ENCODE results near the gene NEK6.

NEK6 gene

GRCh38 chr9:124266139-124266825 lies 8.5 kb downstream of the NEK6 start:
- H3K9me3 ChIP-seq (ENCODE audit: insufficient read depth, low read depth, low read length): no peaks in the 10 kb centered on the region
- H3K36me3 ChIP-seq (ENCODE audit: control insufficient read depth in 1 of 2, insufficient read depth in 2 of 2, low read length in 2 of 2): peaks cover 10 to 15% of the 10 kb centered on the region in 2 experiments
- no peak overlapping the region for H3K4me3 ChIP-seq (ENCODE audit: low read depth, low read length)
- peaks cover 27 to 47% of the 10 kb centered on the region in 2 experiments for H3K4me1 ChIP-seq (ENCODE audit: control insufficient read depth in 1 of 2, insufficient read depth in 2 of 2, low read length in 2 of 2)
- H2BK120ac ChIP-seq (ENCODE audit: insufficient read depth, low read length, poor library complexity): no peak overlapping the region
- H3K4me2 ChIP-seq (ENCODE audit: low read length): no peak overlapping the region
- no peak overlapping the region for H2AFZ ChIP-seq (ENCODE audit: insufficient read depth, low read length, poor library complexity)
- peaks cover 26% of the 10 kb centered on the region for H3K79me2 ChIP-seq (ENCODE audit: control insufficient read depth, insufficient read depth, low read length, poor library complexity)
- H3K4ac ChIP-seq (ENCODE audit: low read depth, low read length): peak overlapping the region; percentile 67
- no peak overlapping the region for H3K27ac ChIP-seq (ENCODE audit: low read depth, low read length)
- no peak overlapping the region for H2AK5ac ChIP-seq (ENCODE audit: low read length)
- no peak overlapping the region for H4K8ac ChIP-seq (ENCODE audit: low read depth, low read length)
- no peak overlapping the region for H2BK12ac ChIP-seq (ENCODE audit: low read length)
- DNase-seq: no peak
- no peak overlapping the region for H3K14ac ChIP-seq (ENCODE audit: low read length)
- no peak overlapping the region for H4K91ac ChIP-seq (ENCODE audit: low read depth, low read length)
- H3K27me3 ChIP-seq (ENCODE audit: insufficient read depth, low read length): no peaks in the 10 kb centered on the region
- H4K12ac ChIP-seq (ENCODE audit: low read depth, low read length): no peak overlapping the region
- peaks cover 5% of the 10 kb centered on the region for H3K79me1 ChIP-seq (ENCODE audit: low read length)
- no peak overlapping the region for H2BK5ac ChIP-seq (ENCODE audit: low read depth, low read length, poor library complexity)
- peak overlapping the region; percentile 51 for H3K18ac ChIP-seq (ENCODE audit: low read length)
- no peak overlapping the region for H3K23ac ChIP-seq (ENCODE audit: low read length)
- H3K9ac ChIP-seq (ENCODE audit: low read length): no peak overlapping the region
- WGBS (ENCODE audit: extremely low coverage, insufficient coverage, insufficient read length): no CpG with 5 or more reads among the region's 13 CpGs

GRCh38 chr9:124266826-124267201 lies 9.1 kb downstream of the NEK6 start:
- H3K4ac ChIP-seq (ENCODE audit: low read depth, low read length): peak overlapping the region; percentile 0
- peak overlapping the region; percentile 35 for H3K18ac ChIP-seq (ENCODE audit: low read length)
- WGBS (ENCODE audit: extremely low coverage, insufficient coverage, insufficient read length): no CpG with 5 or more reads among the region's 2 CpGs
- no peak overlapping the region for H3K4me2 ChIP-seq (ENCODE audit: low read length)
- peaks cover 27 to 48% of the 10 kb centered on the region in 2 experiments for H3K4me1 ChIP-seq (ENCODE audit: control insufficient read depth in 1 of 2, insufficient read depth in 2 of 2, low read length in 2 of 2)
- peaks cover 14 to 15% of the 10 kb centered on the region in 2 experiments for H3K36me3 ChIP-seq (ENCODE audit: control insufficient read depth in 1 of 2, insufficient read depth in 2 of 2, low read length in 2 of 2)
- H3K23ac ChIP-seq (ENCODE audit: low read length): no peak overlapping the region
- peak overlapping the region; percentile 38 for H2AFZ ChIP-seq (ENCODE audit: insufficient read depth, low read length, poor library complexity)
- peak overlapping the region; percentile 13 for H3K27ac ChIP-seq (ENCODE audit: low read depth, low read length)
- no peaks in the 10 kb centered on the region for H3K9me3 ChIP-seq (ENCODE audit: insufficient read depth, low read depth, low read length)
- H3K14ac ChIP-seq (ENCODE audit: low read length): no peak overlapping the region
- no peak for DNase-seq
- H2BK5ac ChIP-seq (ENCODE audit: low read depth, low read length, poor library complexity): no peak overlapping the region
- peaks cover 5% of the 10 kb centered on the region for H3K79me1 ChIP-seq (ENCODE audit: low read length)
- no peak overlapping the region for H2AK5ac ChIP-seq (ENCODE audit: low read length)
- H4K12ac ChIP-seq (ENCODE audit: low read depth, low read length): no peak overlapping the region
- no peak overlapping the region for H4K8ac ChIP-seq (ENCODE audit: low read depth, low read length)
- peak overlapping the region; percentile 18 for H2BK120ac ChIP-seq (ENCODE audit: insufficient read depth, low read length, poor library complexity)
- H3K27me3 ChIP-seq (ENCODE audit: insufficient read depth, low read length): no peaks in the 10 kb centered on the region
- H3K79me2 ChIP-seq (ENCODE audit: control insufficient read depth, insufficient read depth, low read length, poor library complexity): peaks cover 26% of the 10 kb centered on the region
- H2BK12ac ChIP-seq (ENCODE audit: low read length): no peak overlapping the region
- H4K91ac ChIP-seq (ENCODE audit: low read depth, low read length): peak overlapping the region; percentile 37
- no peak overlapping the region for H3K4me3 ChIP-seq (ENCODE audit: low read depth, low read length)
- no peak overlapping the region for H3K9ac ChIP-seq (ENCODE audit: low read length)

GRCh38 chr9:124267271-124267807 lies 9.6 kb downstream of the NEK6 start:
- Histone ChIP-seq H2BK5ac (ENCODE audit: low read depth, low read length, poor library complexity) (no peak overlapping the region), H3K4me2 (ENCODE audit: low read length) (no peak overlapping the region), H3K4me3 (ENCODE audit: low read depth, low read length) (no peak overlapping the region), H3K36me3 (ENCODE audit: control insufficient read depth in 1 of 2, insufficient read depth in 2 of 2, low read length in 2 of 2) (peaks cover 14 to 15% of the 10 kb centered on the region in 2 experiments), H4K8ac (ENCODE audit: low read depth, low read length) (no peak overlapping the region), H2BK120ac (ENCODE audit: insufficient read depth, low read length, poor library complexity) (peak overlapping the region; percentile 18), H3K14ac (ENCODE audit: low read length) (no peak overlapping the region), H3K27me3 (ENCODE audit: insufficient read depth, low read length) (no peaks in the 10 kb centered on the region), H4K91ac (ENCODE audit: low read depth, low read length) (peak overlapping the region; percentile 37), H4K12ac (ENCODE audit: low read depth, low read length) (no peak overlapping the region), H2BK12ac (ENCODE audit: low read length) (no peak overlapping the region), H3K4me1 (ENCODE audit: control insufficient read depth in 1 of 2, insufficient read depth in 2 of 2, low read length in 2 of 2) (peaks cover 27 to 49% of the 10 kb centered on the region in 2 experiments), H3K79me2 (ENCODE audit: control insufficient read depth, insufficient read depth, low read length, poor library complexity) (peaks cover 22% of the 10 kb centered on the region), H3K79me1 (ENCODE audit: low read length) (peaks cover 4% of the 10 kb centered on the region), H3K9ac (ENCODE audit: low read length) (no peak overlapping the region), H3K27ac (ENCODE audit: low read depth, low read length) (peak overlapping the region; percentile 35), H3K23ac (ENCODE audit: low read length) (no peak overlapping the region), H2AK5ac (ENCODE audit: low read length) (no peak overlapping the region), H3K18ac (ENCODE audit: low read length) (peak overlapping the region; percentile 35), H3K4ac (ENCODE audit: low read depth, low read length) (peak overlapping the region; percentile 66), H2AFZ (ENCODE audit: insufficient read depth, low read length, poor library complexity) (peak overlapping the region; percentile 38), H3K9me3 (ENCODE audit: insufficient read depth, low read depth, low read length) (no peaks in the 10 kb centered on the region)
- DNase-seq: no peak
- WGBS (ENCODE audit: extremely low coverage, insufficient coverage, insufficient read length): no CpG with 5 or more reads among the region's 15 CpGs

- no peak overlapping the region for H2BK5ac ChIP-seq (ENCODE audit: low read depth, low read length, poor library complexity)
- H4K8ac ChIP-seq (ENCODE audit: low read depth, low read length): no peak overlapping the region
- H3K23ac ChIP-seq (ENCODE audit: low read length): no peak overlapping the region
- H2AFZ ChIP-seq (ENCODE audit: insufficient read depth, low read length, poor library complexity): no peak overlapping the region
- no peak overlapping the region for H2AK5ac ChIP-seq (ENCODE audit: low read length)
- H4K12ac ChIP-seq (ENCODE audit: low read depth, low read length): no peak overlapping the region
- H3K4me3 ChIP-seq (ENCODE audit: low read depth, low read length): no peak overlapping the region
- no peaks in the 10 kb centered on the region for H3K9me3 ChIP-seq (ENCODE audit: insufficient read depth, low read depth, low read length)
- no peak overlapping the region for H3K9ac ChIP-seq (ENCODE audit: low read length)
- H4K91ac ChIP-seq (ENCODE audit: low read depth, low read length): no peak overlapping the region
- peaks cover 24% of the 10 kb centered on the region for H3K79me2 ChIP-seq (ENCODE audit: control insufficient read depth, insufficient read depth, low read length, poor library complexity)
- H2BK12ac ChIP-seq (ENCODE audit: low read length): no peak overlapping the region
- peaks cover 3% of the 10 kb centered on the region for H3K79me1 ChIP-seq (ENCODE audit: low read length)
- peaks cover 13 to 14% of the 10 kb centered on the region in 2 experiments for H3K36me3 ChIP-seq (ENCODE audit: control insufficient read depth in 1 of 2, insufficient read depth in 2 of 2, low read length in 2 of 2)
- H3K4me2 ChIP-seq (ENCODE audit: low read length): no peak overlapping the region
- no CpG with 5 or more reads among the region's 3 CpGs for WGBS (ENCODE audit: extremely low coverage, insufficient coverage, insufficient read length)
- H3K18ac ChIP-seq (ENCODE audit: low read length): no peak overlapping the region
- no peak overlapping the region for H3K27ac ChIP-seq (ENCODE audit: low read depth, low read length)
- DNase-seq: no peak
- peaks cover 25 to 44% of the 10 kb centered on the region in 2 experiments for H3K4me1 ChIP-seq (ENCODE audit: control insufficient read depth in 1 of 2, insufficient read depth in 2 of 2, low read length in 2 of 2)
- peak overlapping the region; percentile 31 for H3K4ac ChIP-seq (ENCODE audit: low read depth, low read length)
- H3K14ac ChIP-seq (ENCODE audit: low read length): no peak overlapping the region
- no peaks in the 10 kb centered on the region for H3K27me3 ChIP-seq (ENCODE audit: insufficient read depth, low read length)
- no peak overlapping the region for H2BK120ac ChIP-seq (ENCODE audit: insufficient read depth, low read length, poor library complexity)
Measured at GRCh38 chr9:124268248-124268647, 10.5 kb downstream of the NEK6 start.

Data from trophoblast cell (in vitro differentiated cells and primary cell).